ENCODE results near the gene ZNF106. TPM values are rescaled to one million over a fixed set of nuclear protein-coding genes. Genes with fewer than 3 reads are reported as not detected.

ZNF106 gene
- total RNA-seq, 6 donors from 2014 or later = 67.0 to 130 (median 93.0) TPM

DNA sequence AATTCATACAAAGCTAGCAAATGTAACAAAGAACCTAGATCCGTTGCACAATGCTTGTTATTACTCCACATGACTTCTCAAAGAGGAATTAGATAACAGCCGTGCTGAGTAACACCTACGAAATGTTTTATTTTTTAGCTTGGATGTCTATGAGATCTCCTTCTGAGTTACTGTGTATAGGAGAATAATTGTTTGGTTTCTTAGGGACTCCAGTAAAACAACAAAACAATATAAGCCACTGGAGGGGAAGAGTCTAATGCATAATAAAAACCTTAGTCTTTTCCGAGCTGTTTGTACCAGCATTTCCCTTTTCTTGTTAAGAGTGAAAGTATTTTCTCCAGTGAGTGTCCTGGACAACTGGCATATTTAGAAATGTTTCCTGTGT lies 20.1 kb upstream of the ZNF106 start:
- peak overlapping the region in 3 of 4 donors; percentile 13 to 22 (median 18) for H3K4me3 ChIP-seq
- DNase-seq = no peak
- H3K9me3 ChIP-seq = no peaks in the 10 kb centered on the region
- WGBS, 2 donors = 9 to 35% methylated on average over 4 of the region's 4 CpGs
- H3K27me3 ChIP-seq = no peaks in the 10 kb centered on the region
- peak overlapping the region; percentile 59 to 84 (median 72) for H3K27ac ChIP-seq
- TF ChIP-seq EP300 (IDR thresholded peaks at IDR 0.05) = no peak
- peak; percentile 70 to 82 for ATAC-seq (ENCODE audit: low FRiP score in 2 of 2)
- peaks cover 0 to 29% (median 23%) of the 10 kb centered on the region in 4 donors for H3K36me3 ChIP-seq
- H3K4me1 ChIP-seq = peaks cover 22 to 38% (median 29%) of the 10 kb centered on the region in 4 donors

DNA sequence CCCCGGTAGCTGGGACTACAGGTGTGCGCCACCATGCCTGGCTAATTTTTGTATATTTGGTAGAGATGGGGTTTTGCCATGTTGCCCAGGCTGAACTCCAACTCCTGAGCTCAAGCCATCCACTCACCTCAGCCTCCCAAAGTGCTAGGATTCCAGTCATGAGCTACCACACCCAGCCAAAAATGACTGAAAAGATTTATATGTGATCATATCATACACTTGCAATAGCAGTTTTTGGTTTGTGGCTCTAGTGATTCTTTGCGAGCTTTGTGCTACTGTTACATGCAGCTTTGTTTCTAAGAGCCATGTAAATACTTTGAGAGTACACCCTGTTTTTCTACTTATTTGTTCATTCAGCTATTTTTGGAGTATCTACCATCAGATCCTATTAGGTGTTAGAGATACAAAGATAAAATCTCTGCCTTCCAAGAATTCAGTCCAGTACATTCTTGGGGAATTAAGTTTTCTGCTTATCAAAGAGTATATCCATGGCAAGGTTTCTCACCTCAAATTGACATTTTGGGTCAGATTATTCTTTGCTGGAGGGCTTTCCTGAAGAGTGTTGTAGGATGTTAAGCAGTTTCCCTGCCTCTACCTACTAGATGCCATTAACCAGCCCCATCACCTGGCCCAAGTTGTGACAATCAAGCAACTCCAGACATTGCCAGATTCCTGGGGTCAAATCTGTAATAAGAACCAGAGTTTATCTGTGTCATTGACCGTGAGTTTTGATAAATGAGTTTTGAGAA lies 19.5 kb upstream of the ZNF106 start:
- 78 to 79% methylated on average over 4 of the region's 4 CpGs for WGBS, 2 donors
- Histone ChIP-seq H3K9me3 (no peaks in the 10 kb centered on the region), H3K4me3 (peak overlapping the region in 1 of 4 donors; percentile 22), H3K36me3 (peaks cover 0 to 23% (median 19%) of the 10 kb centered on the region in 4 donors), H3K27me3 (no peaks in the 10 kb centered on the region), H3K4me1 (peaks cover 22 to 39% (median 29%) of the 10 kb centered on the region in 4 donors), H3K27ac (peak overlapping the region; percentile 59 to 84 (median 72))
- DNase-seq (no peak), ATAC-seq (ENCODE audit: low FRiP score in 2 of 2) (peak in 1 of 2 donors; percentile 15)
- TF ChIP-seq POLR2AphosphoS5 (IDR thresholded peaks at IDR 0.05) = no peak
- TF ChIP-seq POLR2A (IDR thresholded peaks at IDR 0.05) = no peak
- no peak for TF ChIP-seq EP300 (IDR thresholded peaks at IDR 0.05)
- TF ChIP-seq, protein P1, sequence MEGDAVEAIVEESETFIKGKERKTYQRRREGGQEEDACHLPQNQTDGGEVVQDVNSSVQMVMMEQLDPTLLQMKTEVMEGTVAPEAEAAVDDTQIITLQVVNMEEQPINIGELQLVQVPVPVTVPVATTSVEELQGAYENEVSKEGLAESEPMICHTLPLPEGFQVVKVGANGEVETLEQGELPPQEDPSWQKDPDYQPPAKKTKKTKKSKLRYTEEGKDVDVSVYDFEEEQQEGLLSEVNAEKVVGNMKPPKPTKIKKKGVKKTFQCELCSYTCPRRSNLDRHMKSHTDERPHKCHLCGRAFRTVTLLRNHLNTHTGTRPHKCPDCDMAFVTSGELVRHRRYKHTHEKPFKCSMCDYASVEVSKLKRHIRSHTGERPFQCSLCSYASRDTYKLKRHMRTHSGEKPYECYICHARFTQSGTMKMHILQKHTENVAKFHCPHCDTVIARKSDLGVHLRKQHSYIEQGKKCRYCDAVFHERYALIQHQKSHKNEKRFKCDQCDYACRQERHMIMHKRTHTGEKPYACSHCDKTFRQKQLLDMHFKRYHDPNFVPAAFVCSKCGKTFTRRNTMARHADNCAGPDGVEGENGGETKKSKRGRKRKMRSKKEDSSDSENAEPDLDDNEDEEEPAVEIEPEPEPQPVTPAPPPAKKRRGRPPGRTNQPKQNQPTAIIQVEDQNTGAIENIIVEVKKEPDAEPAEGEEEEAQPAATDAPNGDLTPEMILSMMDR (IDR thresholded peaks at IDR 0.05) = no peak

DNA sequence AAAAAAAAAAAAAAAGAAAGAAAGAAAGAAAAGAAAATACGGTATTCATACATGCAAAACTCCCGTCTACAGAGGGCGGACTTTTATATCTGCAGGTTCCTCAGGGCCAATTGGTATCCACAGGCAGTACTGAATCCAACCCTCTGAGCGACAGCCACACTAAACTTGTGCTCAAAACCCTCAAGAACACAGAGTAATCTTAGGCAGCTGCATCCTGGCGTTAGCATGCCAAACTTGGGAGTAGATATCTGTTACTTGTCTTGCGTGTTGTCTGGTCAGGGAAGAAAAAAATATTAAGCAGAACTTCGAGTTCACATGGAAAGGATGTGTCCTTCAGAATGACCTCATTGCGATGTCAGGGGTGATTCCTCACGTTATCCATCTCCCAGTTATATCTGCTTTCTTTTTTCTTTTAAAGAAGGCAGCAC lies 17.3 kb upstream of the ZNF106 start:
- TF ChIP-seq, protein P1 (IDR thresholded peaks at IDR 0.05) = no peak
- TF ChIP-seq EP300 (IDR thresholded peaks at IDR 0.05) = peak in 1 of 4 donors; percentile 7
- peak in 1 of 2 donors; percentile 70 for ATAC-seq (ENCODE audit: low FRiP score in 2 of 2)
- Histone ChIP-seq H3K4me3 (no peak overlapping the region), H3K4me1 (peaks cover 30 to 60% (median 43%) of the 10 kb centered on the region in 4 donors), H3K9me3 (no peaks in the 10 kb centered on the region), H3K27me3 (no peaks in the 10 kb centered on the region), H3K36me3 (peaks cover 0 to 4% (median under 1%) of the 10 kb centered on the region in 4 donors), H3K27ac (peak overlapping the region in 1 of 4 donors; percentile 40)
- 52 to 57% methylated on average over 9 of the region's 9 CpGs for WGBS, 2 donors
- DNase-seq = no peak

DNA sequence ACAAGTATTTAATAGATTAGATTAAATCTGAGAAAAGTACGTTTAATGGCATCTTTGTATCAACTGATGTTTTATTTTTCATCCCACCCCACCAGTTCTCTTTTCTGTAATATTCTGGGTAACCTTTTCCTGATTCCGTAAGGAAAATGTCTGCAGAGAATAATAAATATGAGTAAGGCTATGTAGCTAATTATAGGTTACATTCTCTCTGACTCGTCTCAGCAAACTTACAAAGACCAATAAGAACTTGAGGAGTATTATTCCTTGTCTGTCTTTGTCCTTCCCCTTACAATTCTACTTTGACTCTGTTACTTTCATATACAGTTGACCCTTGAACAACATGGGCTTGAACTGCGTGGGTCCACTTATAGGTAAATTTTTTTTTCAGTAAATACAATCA lies 16.6 kb upstream of the ZNF106 start:
- no peak overlapping the region for H3K27ac ChIP-seq
- peaks cover 36 to 61% (median 48%) of the 10 kb centered on the region in 4 donors for H3K4me1 ChIP-seq
- no peaks in the 10 kb centered on the region for H3K36me3 ChIP-seq
- no peak for DNase-seq
- WGBS, 2 donors = 84 to 89% methylated on average over 4 of the region's 4 CpGs
- no peak for ATAC-seq (ENCODE audit: low FRiP score in 2 of 2)
- H3K4me3 ChIP-seq = no peak overlapping the region
- H3K9me3 ChIP-seq = no peaks in the 10 kb centered on the region
- TF ChIP-seq EP300 (IDR thresholded peaks at IDR 0.05) (no peak), POLR2AphosphoS5 (IDR thresholded peaks at IDR 0.05) (no peak)
- TF ChIP-seq, protein P1 (IDR thresholded peaks at IDR 0.05) = no peak
- no peaks in the 10 kb centered on the region for H3K27me3 ChIP-seq

DNA sequence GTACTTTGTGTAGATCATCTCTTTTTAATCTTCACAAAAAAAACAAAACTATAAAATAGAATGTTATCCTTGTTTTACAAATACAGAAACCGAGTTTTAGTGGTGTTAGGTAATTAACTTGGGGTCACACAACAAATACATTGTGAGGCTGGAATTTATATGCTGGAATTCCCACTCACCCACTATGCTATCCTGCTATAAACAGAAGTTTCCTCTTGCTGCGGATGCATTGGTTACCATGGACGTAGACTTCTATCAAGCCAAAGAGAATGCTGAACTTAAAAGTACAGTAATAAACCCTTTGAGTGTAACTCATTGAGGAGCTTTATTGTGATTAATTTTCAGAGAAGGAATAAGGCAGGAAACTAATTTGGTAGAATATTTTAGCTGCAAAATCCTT lies 13.7 kb upstream of the ZNF106 start:
- H3K9me3 ChIP-seq = no peaks in the 10 kb centered on the region
- DNase-seq (no peak), ATAC-seq (ENCODE audit: low FRiP score in 2 of 2) (no peak)
- H3K27me3 ChIP-seq = no peaks in the 10 kb centered on the region
- no peak for TF ChIP-seq POLR2AphosphoS5 (IDR thresholded peaks at IDR 0.05)
- peak overlapping the region in 2 of 4 donors; percentile 13 to 19 for H3K27ac ChIP-seq
- 38 to 64% methylated on average over 3 of the region's 3 CpGs for WGBS, 2 donors
- H3K36me3 ChIP-seq = no peaks in the 10 kb centered on the region
- H3K4me3 ChIP-seq = no peak overlapping the region
- H3K4me1 ChIP-seq = peaks cover 45 to 63% (median 54%) of the 10 kb centered on the region in 4 donors

DNA sequence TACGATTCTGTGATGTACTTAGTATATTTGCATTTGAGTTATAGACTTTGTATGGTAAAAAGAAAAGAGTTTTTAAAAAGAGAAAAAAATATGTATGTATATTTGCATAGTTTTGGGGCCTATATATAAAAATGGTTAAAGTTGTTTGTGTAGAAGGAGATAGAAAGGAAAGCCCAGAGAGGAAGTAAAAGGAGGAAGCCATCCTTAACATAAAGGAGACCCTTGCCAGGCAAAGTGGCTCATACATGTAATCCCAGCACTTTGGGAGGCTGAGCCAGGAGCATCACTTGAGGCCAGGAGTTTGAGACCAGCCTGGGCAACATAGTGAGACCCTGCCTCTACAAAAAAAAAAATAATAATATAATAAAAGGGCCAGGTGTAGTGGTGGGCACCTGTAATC lies 12.9 kb upstream of the ZNF106 start:
- H3K36me3 ChIP-seq = no peaks in the 10 kb centered on the region
- peaks cover 51 to 66% (median 59%) of the 10 kb centered on the region in 4 donors for H3K4me1 ChIP-seq
- no peaks in the 10 kb centered on the region for H3K9me3 ChIP-seq
- no peaks in the 10 kb centered on the region for H3K27me3 ChIP-seq
- H3K4me3 ChIP-seq = no peak overlapping the region
- WGBS, 2 donors = 75 to 77% methylated on average over 1 of the region's 1 CpG
- ATAC-seq (ENCODE audit: low FRiP score in 2 of 2) (no peak), DNase-seq (no peak)
- TF ChIP-seq, protein P1 (IDR thresholded peaks at IDR 0.05) = no peak
- TF ChIP-seq EP300 (IDR thresholded peaks at IDR 0.05) = no peak
- TF ChIP-seq POLR2A (IDR thresholded peaks at IDR 0.05) = no peak
- TF ChIP-seq POLR2AphosphoS5 (IDR thresholded peaks at IDR 0.05) = no peak
- H3K27ac ChIP-seq = peak overlapping the region in 2 of 4 donors; percentile 13 to 57

Measured in upper lobe of left lung (tissue), 6 donors.